Breast epithelium (tissue), 3 donors: Measurements from ENCODE around the gene PROCA1.

ENCODE experiments used
- POLR2A ChIP-seq: fragments of 450-650 bp; IDR thresholded peaks from one replicate; pipeline ENCODE4 v1.6.1; 2016; ENCODE audit warnings: antibody characterized with exemption, mild to moderate bottlenecking, moderate library complexity
- POLR2AphosphoS5 ChIP-seq, 3 donors: sonication (generic); formaldehyde crosslinking; IDR thresholded peaks; one replicate each; pipeline ENCODE4 v1.6.1; 2017; ENCODE audit warnings: antibody characterized with exemption in 3 of 3
- TF ChIP-seq, protein P1 (sequence below), 3 donors: fragments of 450-650 bp; IDR thresholded peaks; one replicate each; pipeline ENCODE4 v1.5.1; 2016 to 2017; ENCODE audit warnings: antibody characterized with exemption in 3 of 3, mild to moderate bottlenecking in 3 of 3, moderate library complexity in 3 of 3

DNA sequence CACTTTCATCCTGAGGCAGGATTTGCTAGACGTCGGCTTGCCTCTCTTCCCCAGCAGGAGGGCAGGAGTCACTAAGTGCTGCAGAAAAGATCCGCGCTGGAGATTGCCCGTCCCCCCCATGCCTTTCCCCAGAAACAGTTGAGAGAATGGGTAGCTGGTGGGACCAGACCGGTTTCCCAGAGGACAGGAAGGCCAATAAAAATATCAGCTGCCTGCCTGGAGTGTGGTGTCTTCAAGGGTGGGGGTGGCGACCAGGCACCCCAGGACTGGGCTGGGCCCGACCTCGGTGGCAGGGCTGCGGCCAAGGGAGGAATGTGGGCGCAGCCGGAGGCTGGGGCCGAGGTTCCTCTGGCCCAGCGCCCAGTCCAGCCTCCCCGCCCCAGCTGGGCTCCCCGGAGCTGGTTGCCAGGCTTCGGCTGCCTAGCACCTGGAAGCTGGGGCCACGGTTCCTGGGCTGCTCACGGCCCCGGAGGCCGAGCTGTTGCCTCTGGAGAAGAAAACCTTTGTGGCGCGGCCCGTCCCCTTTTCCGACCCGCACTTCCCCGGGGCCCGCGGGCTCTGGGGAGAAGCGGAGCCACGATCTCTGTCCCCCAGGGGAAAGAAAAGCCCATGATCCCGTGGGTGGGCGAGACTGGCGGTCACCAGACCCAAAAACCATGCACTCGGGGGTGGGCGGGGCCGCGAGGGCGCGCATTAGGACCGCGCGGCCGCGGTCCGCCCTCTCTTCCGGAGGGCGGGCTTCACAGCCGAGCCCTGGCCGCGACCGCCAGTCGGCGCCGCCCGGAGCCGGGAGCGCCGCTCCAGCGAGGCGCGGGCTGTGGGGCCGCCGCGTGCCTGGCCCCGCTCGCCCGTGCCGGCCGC lies 31.8 kb upstream of the PROCA1 start, which contains the start of gene TRAF4:
- TF ChIP-seq, protein P1, sequence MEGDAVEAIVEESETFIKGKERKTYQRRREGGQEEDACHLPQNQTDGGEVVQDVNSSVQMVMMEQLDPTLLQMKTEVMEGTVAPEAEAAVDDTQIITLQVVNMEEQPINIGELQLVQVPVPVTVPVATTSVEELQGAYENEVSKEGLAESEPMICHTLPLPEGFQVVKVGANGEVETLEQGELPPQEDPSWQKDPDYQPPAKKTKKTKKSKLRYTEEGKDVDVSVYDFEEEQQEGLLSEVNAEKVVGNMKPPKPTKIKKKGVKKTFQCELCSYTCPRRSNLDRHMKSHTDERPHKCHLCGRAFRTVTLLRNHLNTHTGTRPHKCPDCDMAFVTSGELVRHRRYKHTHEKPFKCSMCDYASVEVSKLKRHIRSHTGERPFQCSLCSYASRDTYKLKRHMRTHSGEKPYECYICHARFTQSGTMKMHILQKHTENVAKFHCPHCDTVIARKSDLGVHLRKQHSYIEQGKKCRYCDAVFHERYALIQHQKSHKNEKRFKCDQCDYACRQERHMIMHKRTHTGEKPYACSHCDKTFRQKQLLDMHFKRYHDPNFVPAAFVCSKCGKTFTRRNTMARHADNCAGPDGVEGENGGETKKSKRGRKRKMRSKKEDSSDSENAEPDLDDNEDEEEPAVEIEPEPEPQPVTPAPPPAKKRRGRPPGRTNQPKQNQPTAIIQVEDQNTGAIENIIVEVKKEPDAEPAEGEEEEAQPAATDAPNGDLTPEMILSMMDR (IDR thresholded peaks at IDR 0.05): peak in 2 of 3 donors; percentile 25 to 41
- TF ChIP-seq POLR2A (peak; percentile 44), POLR2AphosphoS5 (IDR thresholded peaks at IDR 0.05) (peak in 1 of 3 donors; percentile 64)
